Body of pancreas (tissue), 4 donors: Measurements from ENCODE around the gene CFAP210. TPM values are rescaled to one million over a fixed set of nuclear protein-coding genes. Genes with fewer than 3 reads are reported as not detected.
"Not testable (repeated sequence)": the region's sequence is repeated elsewhere in the genome, so short reads cannot be mapped to it uniquely, and the experiment has no call there.

Experiments
- ATAC-seq: fragments of 150-250 bp; one replicate; pipeline ENCODE4 v1.9.1; 2016
- DNase-seq, 4 donors: peaks; one replicate each; pipeline ENCODE4 v3.0.0-alpha.2; 2019
- H3K27ac ChIP-seq, 4 donors: fragments of 200-600 bp; sonication (generic); 1 replicate in 3 of 4; 2 replicates in 1 of 4; pipeline versions ENCODE4 v1.5.1 to v1.6.1; 2016 to 2019; ENCODE audit warnings: mild to moderate bottlenecking in 1 of 4, mixed read lengths in 1 of 4, moderate library complexity in 1 of 4
- H3K27me3 ChIP-seq, 2 donors: fragments of 200-600 bp; sonication (generic); one replicate each; pipeline ENCODE4 v1.6.0; 2016; ENCODE audit warnings: mild to moderate bottlenecking in 1 of 2
- H3K36me3 ChIP-seq, 2 donors: fragments of 200-600 bp; sonication (generic); replicated peaks in 1 of 2; 2 replicates each; pipeline ENCODE4 v1.5.1; 2016; ENCODE audit warnings: low read depth in 2 of 2; ENCODE audit not compliant: insufficient read depth in 1 of 2
- H3K4me1 ChIP-seq: fragments of 200-600 bp; sonication (generic); one replicate; pipeline ENCODE4 v1.6.0; 2016
- H3K4me3 ChIP-seq, 2 donors: fragments of 200-600 bp; sonication (generic); 1 replicate in 1 of 2; 2 replicates in 1 of 2; pipeline ENCODE4 v1.5.1; 2016 to 2019
- H3K9me3 ChIP-seq, 3 donors: fragments of 200-600 bp; sonication (generic); 1 replicate in 2 of 3; 2 replicates in 1 of 3; pipeline ENCODE4 v1.5.1; 2016
- CTCF ChIP-seq, 7 experiments: fragments of 450-650 bp in 4 of 7; fragments of 200-600 bp in 3 of 7; sonication (generic) in 3 of 7; IDR thresholded peaks; one replicate each; pipeline ENCODE4 v1.5.1; 2016 to 2019; ENCODE audit warnings: antibody characterized with exemption in 7 of 7
- POLR2A ChIP-seq, 3 donors: fragments of 450-650 bp; IDR thresholded peaks; one replicate each; pipeline ENCODE4 v1.6.1; 2016; ENCODE audit warnings: antibody characterized with exemption in 3 of 3, mild to moderate bottlenecking in 2 of 3
- WGBS, 2 donors: methylation state at CpG; one replicate each; pipeline ENCODE4 v1.1.5; 2017; 5-methylcytosine and 5-hydroxymethylcytosine counted together
- intact Hi-C: fragments of 100-400 bp; cut with DNase I; formaldehyde crosslinking; loops from one replicate; pipeline ENCODE4 v1.15.1; 2023
- small RNA-seq: library from RNA; depleted of rRNA; stranded (forward); fragments of <200 nt; gene quantifications from one replicate; pipeline ENCODE3, GENCODE V24; 2016
- total RNA-seq, 2 donors: library from RNA; depleted of rRNA; stranded (reverse); fragments of >200 nt; gene quantifications; one replicate each; pipeline ENCODE4 v1.1.0, GENCODE V29; 2016

CFAP210 gene
- total RNA-seq, 2 donors from 2014 or later: not detected

- Histone ChIP-seq H3K36me3 (peaks cover 0 to 16% of the 10 kb centered on the region in 2 donors), H3K9me3 (no peaks in the 10 kb centered on the region), H3K27me3 (no peaks in the 10 kb centered on the region), H3K4me3 (no peak overlapping the region), H3K4me1 (no peaks in the 10 kb centered on the region), H3K27ac (no peak overlapping the region)
- intact Hi-C loops: no loop called here
- 93 to 94% methylated on average over 2 of the region's 2 CpGs for WGBS, 2 donors
- TF ChIP-seq POLR2A (IDR thresholded peaks at IDR 0.05) (no peak), CTCF (IDR thresholded peaks at IDR 0.05) (no peak)
- ATAC-seq: no peak
- DNase-seq: no peak
Measured at GRCh38 chr2:169609264-169609663, 84.9 kb downstream of the CFAP210 start.

DNA sequence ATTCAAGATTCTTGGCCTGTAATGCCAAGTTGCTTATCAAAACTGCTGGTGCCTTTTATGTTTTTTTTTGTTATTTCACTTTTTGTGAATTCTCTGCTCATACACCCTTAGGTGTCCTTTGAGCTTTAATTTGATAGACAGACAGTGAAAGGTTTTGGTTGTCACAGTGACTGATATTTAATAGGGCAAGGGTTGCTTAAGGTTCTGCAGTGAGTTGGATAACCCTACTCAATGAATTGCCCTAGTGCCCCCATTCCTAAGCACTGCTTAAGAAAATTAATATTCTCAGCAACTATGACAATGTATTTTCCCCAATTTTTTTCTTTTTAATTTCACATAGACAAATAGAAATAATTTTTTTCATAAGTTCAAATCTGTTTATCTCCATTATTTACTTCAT lies 94.6 kb downstream of the CFAP210 start:
- intact Hi-C loops: no loop called here
- H3K4me1 ChIP-seq: no peaks in the 10 kb centered on the region
- TF ChIP-seq POLR2A (IDR thresholded peaks at IDR 0.05) (no peak), CTCF (IDR thresholded peaks at IDR 0.05) (no peak)
- no peaks in the 10 kb centered on the region for H3K36me3 ChIP-seq
- H3K27ac ChIP-seq: no peak overlapping the region
- H3K9me3 ChIP-seq: no peaks in the 10 kb centered on the region
- DNase-seq (no peak), ATAC-seq (no peak)
- no peaks in the 10 kb centered on the region for H3K27me3 ChIP-seq
- H3K4me3 ChIP-seq: no peak overlapping the region

GRCh38 chr2:169598982-169599381 lies 95.2 kb downstream of the CFAP210 start:
- Histone ChIP-seq H3K27me3 (no peaks in the 10 kb centered on the region), H3K4me1 (no peaks in the 10 kb centered on the region), H3K27ac (no peak overlapping the region), H3K4me3 (no peak overlapping the region), H3K9me3 (no peaks in the 10 kb centered on the region), H3K36me3 (no peaks in the 10 kb centered on the region)
- TF ChIP-seq POLR2A (IDR thresholded peaks at IDR 0.05) (no peak), CTCF (IDR thresholded peaks at IDR 0.05) (no peak)
- intact Hi-C loops: no loop called here
- DNase-seq (no peak), ATAC-seq (no peak)
- 94% methylated on average over 2 of the region's 2 CpGs for WGBS, 2 donors

DNA sequence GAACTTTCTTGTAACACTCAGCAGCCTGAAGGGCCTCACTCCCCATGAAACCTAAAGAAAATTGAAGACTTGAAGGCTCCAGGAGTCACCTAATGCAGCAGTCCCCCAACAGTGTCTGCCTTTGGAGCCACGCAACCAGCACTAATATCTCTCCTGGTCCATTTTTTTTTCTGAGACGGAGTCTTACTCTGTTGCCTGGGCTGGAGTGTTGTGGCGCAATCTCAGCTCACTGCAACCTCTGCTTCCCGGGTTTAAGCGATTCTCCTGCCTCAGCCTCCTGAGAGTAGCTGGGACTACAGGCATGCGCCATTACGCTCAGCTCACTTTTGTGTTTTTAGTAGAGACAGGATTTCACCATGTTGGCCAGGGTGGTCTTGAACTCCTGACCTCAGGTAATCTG lies 97.7 kb downstream of the CFAP210 start:
- H3K9me3 ChIP-seq, H3K36me3 ChIP-seq, H3K27ac ChIP-seq, ATAC-seq, DNase-seq, intact Hi-C loops, H3K4me3 ChIP-seq, H3K27me3 ChIP-seq, H3K4me1 ChIP-seq: not testable (repeated sequence)
- 89 to 100% methylated on average over 6 to 7 of the region's 7 CpGs for WGBS, 2 donors

Small RNA genes within 50 kb of the gene (small RNA-seq; reads per million reads assigned to genes)
- gene RF00432: not detected

Other genes with a start within 250 kb of the CFAP210 start
- gene BBS5, start 214.9 kb downstream of the CFAP210 start, total RNA-seq: 10 to 100 TPM in 1 of 2 donors, 1 to 10 TPM in 1; 8.2 to 16.3 TPM
- 1 to 10 TPM; 1.3 TPM for gene KLHL41, start 184.7 kb downstream of the CFAP210 start, total RNA-seq
- gene FASTKD1, start 120.5 kb downstream of the CFAP210 start, total RNA-seq: 10 to 100 TPM; 13.2 to 18.2 TPM
- 10 to 100 TPM; 22.3 to 25.1 TPM for gene PPIG, start 110.1 kb downstream of the CFAP210 start, total RNA-seq
- gene PHOSPHO2, start 64 bp upstream of the CFAP210 start, total RNA-seq: 1 to 10 TPM in 1 of 2 donors, under 1 TPM in 1; 0.66 to 6.7 TPM
- gene KLHL23, start 39.4 kb upstream of the CFAP210 start, total RNA-seq: 1 to 10 TPM; 3.6 to 5.4 TPM
- 10 to 100 TPM; 36.6 to 46.4 TPM for gene SSB, start 104.5 kb upstream of the CFAP210 start, total RNA-seq
- 10 to 100 TPM; 12.5 to 28.3 TPM for gene METTL5, start 130.5 kb upstream of the CFAP210 start, total RNA-seq
- 10 to 100 TPM; 30.1 to 52.1 TPM for gene UBR3, start 133.0 kb upstream of the CFAP210 start, total RNA-seq